ENCODE data around the gene ATP8B3.

ATP8B3 gene

GRCh38 chr19:1854542-1855039 is 42.5 kb upstream of the ATP8B3 start:
- no peak for TF ChIP-seq CTCF (conservative IDR thresholded peaks at IDR 0.05)
- no peak overlapping the region; the same call in 1 of the 2 replicates for H3K27ac ChIP-seq

- no peak for TF ChIP-seq CTCF (conservative IDR thresholded peaks at IDR 0.05)
- H3K27ac ChIP-seq, result peak overlapping the region; percentile 26; the same call in 1 of the 2 replicates
These were observed 42.0 kb upstream of the ATP8B3 start for GRCh38 chr19:1854039-1854541.

- peak overlapping the region; percentile 26; the same call in 1 of the 2 replicates for H3K27ac ChIP-seq
- TF ChIP-seq CTCF (conservative IDR thresholded peaks at IDR 0.05), result peak; percentile 93
These were observed 41.4 kb upstream of the ATP8B3 start for GRCh38 chr19:1853295-1854038.

GRCh38 chr19:1852581-1853128 is 40.6 kb upstream of the ATP8B3 start:
- no peak overlapping the region for H3K27ac ChIP-seq
- no peak for TF ChIP-seq CTCF (conservative IDR thresholded peaks at IDR 0.05)

- TF ChIP-seq CTCF (conservative IDR thresholded peaks at IDR 0.05), result no peak
- no peak overlapping the region for H3K27ac ChIP-seq
These were observed 39.8 kb upstream of the ATP8B3 start for GRCh38 chr19:1851654-1852580.

- no peak overlapping the region for H3K27ac ChIP-seq
- TF ChIP-seq CTCF (conservative IDR thresholded peaks at IDR 0.05), result peak; percentile 21; the same call in 1 of the 2 replicates
These were observed 39.0 kb upstream of the ATP8B3 start for GRCh38 chr19:1850809-1851653.

All from VCaP (cell line).